HG02943 (cell line): ENCODE results near the gene FILIP1.
"Not testable (repeated sequence)": the region's sequence is repeated elsewhere in the genome, so short reads cannot be mapped to it uniquely, and the experiment has no call there.

Source experiments
- ATAC-seq: cut with Tn5 transposase; IDR thresholded peaks from one replicate; pipeline ENCODE4 v1.9.1; 2021; ENCODE audit warnings: mild to moderate bottlenecking, low read depth, moderate library complexity; ENCODE audit not compliant: unreplicated experiment

FILIP1 gene

DNA sequence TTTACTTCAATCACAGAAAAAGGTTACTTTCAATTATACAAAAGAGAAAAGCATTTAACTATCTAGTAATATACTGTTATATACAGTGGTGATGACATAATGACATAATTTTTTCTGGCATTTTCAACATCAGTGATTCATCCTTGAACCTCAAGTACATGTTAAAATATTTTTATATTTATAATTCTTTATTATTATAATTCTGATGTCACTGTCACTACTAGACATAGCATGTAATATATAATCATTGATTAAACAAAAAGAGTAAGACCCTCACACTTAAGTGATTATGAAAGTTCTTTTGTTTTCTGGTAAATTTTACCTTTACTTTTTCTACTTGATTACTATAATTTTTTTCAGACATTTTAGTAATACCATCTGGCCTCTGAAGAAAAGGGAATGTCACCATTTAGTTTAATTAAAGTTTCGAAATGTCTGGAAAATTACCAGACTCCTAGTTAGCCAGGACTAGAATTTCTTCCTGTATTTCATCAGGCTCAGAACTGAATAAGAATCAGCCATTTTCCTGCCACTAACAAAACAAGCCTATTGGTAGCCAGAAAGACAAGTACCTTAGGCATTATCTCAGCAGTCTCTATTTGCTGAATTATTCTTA is 71.5 kb downstream of the FILIP1 start:
- no peak for ATAC-seq

- ATAC-seq = no peak
Measured at GRCh38 chr6:75421316-75422023, 72.1 kb downstream of the FILIP1 start.

- no peak for ATAC-seq
Measured at GRCh38 chr6:75419980-75420379, 73.6 kb downstream of the FILIP1 start.

DNA sequence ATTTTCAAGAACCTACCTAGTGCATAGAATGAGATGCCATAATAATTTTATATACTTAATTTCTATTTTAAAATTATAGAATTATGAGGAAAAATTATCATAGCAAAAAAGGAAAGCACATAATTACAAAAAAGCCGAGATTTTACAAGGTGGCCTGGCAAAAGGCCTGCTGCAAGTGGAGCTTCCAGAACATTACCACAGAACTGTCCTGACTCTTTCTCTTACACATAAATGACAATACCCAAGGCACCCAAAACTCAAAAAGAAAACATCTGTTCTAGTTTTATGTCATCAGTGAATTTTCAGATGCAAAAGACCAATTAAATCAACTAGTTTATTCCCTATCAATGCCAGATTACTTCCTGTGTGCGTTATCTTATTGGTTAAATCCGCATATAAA is 74.2 kb downstream of the FILIP1 start:
- ATAC-seq = no peak

DNA sequence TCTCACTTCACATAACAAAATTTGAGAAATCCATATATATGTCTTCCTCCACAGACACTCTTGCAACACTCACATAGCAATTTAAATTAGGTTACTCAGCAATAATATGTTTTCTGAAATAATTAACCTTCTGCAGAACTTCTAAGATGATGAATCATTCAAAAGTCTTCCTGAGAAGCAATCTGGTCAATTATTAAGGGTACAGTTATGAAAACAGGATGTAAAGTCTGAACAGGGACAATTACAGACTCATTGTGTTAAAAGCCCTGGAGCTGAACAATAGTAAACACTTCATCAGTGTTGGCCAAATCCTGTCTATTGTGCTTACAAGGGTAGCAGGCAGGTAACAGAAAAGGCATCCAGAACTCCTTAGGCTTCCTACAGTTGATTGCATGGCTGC is 75.4 kb downstream of the FILIP1 start:
- ATAC-seq = peak; percentile 92

DNA sequence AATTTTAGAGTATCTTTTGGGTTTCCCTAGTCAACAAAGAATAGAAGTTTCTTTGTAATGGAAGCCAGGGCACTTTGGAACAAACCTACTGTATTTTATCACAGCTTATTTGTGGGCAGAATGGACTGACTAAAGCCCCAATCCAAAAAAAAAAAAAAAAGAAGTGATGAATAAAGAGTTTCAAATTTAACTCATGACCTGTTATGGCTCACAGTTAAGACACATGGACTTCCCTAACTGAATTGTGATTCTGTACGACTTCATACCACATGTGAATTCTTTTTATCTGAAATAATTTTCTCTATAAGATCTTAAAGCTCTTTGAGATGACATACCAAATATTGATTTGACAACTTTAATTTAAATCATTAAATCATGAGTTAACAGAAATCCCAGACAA is 77.2 kb downstream of the FILIP1 start:
- no peak for ATAC-seq

DNA sequence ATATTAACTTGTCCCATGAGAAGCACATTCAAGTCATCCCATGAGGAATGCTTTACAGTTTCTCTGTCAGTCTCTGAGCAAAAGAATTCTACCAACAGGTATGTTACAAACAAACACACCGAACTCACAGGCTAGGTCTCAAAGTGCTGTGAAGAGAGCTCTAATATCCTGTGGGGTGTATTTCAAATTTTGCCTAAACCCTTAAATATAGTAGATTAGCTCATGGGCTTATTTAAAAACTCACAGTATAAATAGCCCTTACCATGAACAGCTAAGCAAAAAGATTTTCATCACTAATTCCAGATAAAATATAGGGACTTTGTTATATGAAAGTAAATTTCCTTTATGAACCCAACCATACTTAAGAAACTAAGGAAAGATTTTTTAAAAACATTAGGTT is 77.8 kb downstream of the FILIP1 start:
- ATAC-seq = no peak

GRCh38 chr6:75414445-75415021 is 79.1 kb downstream of the FILIP1 start:
- ATAC-seq = no peak

- no peak for ATAC-seq
Measured at GRCh38 chr6:75412969-75413662, 80.5 kb downstream of the FILIP1 start.

GRCh38 chr6:75410564-75410963 is 83.0 kb downstream of the FILIP1 start:
- ATAC-seq = not testable (repeated sequence)

- no peak for ATAC-seq
Measured at GRCh38 chr6:75409928-75410327, 83.7 kb downstream of the FILIP1 start.

GRCh38 chr6:75409286-75409685 is 84.3 kb downstream of the FILIP1 start:
- ATAC-seq = no peak

- no peak for ATAC-seq
Measured at GRCh38 chr6:75403563-75404080, 90.0 kb downstream of the FILIP1 start.

DNA sequence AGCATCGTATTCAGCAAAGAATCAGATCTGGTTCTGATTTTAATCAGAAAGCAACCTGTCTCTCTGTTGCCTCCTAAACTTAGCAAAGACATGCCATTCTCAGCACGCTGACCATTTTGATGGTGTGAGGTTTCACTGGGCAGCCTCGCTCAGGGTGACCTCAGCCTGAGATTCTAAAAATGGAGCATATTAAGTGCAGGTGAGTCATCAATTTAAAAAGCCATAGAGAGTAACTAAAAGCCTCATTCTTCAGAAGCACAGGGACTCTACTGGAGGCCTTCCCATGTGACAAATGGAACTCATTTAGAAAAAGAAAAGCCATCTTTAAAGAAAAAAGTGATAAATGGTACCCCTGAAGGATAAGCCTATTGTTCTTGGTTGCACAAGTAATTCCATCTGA is 91.3 kb downstream of the FILIP1 start:
- no peak for ATAC-seq

DNA sequence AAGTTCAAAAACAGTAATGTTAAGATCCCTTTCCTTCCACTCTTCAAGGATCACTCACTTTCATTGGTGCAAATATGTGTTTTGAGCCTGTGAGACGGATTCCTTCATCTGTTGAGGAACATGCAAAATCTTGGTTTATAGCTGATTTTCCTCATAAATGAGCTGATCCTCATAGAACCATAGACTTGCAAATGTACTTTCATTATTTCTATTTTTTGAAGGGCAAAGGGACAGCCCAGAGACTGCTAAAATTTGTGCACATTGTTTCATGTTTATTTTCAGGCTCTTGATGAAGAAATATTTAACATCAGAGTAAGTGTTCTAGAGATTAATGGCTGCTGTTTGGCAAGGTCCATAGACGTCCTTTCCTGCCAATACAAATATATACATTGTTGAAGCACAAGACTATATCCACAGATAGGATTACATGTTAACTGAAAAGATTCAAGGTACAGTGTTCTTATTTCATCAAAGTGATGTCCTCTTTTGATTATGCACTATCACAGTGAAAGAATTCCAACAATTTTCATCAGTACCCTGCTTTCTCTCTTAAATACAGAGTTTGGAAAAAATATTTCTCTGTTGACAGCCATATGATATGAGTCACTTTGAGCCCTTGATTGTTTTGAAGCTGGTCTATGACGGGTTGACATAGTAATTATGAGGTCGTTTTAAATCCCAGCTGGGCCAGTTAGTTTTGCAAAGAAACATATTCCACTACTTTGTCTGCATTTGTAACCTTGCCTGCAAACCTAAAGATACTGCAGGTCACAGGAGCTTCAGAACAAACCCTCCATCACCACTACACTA is 95.7 kb downstream of the FILIP1 start:
- no peak for ATAC-seq

DNA sequence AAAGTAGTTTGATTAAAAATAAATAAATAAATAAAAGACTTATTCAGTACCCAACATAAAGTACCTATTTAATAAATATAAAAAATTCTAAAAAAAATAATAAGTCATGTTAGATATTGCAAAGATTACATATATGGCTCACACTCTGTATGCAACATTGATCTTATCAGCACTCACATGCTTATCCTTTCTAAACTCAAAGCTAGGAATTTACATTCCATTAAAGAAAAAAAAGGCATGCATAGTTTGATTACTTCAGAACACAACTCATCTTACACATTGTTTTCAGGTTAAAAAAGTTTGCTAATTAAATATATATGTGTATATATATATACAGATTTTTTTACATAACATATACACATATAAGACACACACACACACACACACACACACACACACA is 96.4 kb downstream of the FILIP1 start:
- ATAC-seq = no peak

- ATAC-seq = no peak
Measured at GRCh38 chr6:75396005-75396800, 97.4 kb downstream of the FILIP1 start.

DNA sequence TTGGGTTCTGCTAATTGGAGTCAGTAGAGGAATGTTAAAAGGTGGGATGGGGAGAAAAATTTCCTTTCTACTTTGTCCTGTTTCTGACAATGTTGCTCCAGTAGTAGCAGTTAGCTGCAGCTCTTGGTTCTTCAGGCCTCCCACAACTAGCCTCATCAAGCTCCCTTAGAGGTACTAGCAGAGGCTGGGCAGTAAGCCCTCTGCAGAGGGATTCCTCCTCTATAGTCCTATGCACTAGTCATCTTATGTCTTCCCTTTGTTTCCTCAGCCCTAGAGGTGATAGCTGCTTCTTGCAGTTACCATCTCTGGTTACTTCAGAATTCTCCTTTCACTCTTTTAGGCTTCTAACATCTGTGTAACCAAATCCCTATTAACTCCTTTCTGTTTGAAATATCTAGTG is 99.8 kb downstream of the FILIP1 start:
- ATAC-seq = no peak

DNA sequence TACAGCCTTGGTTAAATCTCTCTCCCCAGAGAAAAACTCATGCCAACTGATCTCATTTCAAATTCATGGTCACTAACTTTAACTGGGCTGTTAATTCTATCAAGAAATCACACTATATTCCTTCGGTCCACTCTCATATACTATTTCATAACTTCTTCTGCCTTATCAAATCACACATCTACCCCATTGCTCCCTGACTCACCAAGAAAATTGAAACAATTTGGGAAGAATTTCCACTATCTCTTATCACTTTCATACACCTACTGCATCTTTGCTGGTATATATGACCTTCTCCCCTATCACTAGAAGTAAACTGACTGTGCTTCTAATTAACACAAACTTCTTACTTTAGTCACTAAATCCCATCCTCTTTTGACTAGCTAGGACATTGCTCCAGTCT is 102.3 kb downstream of the FILIP1 start:
- ATAC-seq = no peak
